Transverse colon (tissue), 4 donors: ENCODE measurements around the gene BAZ2A.

ENCODE experiments used
- CTCF ChIP-seq, 5 experiments: fragments of 200-600 bp in 3 of 5; fragments of 450-650 bp in 2 of 5; sonication (generic) in 3 of 5; IDR thresholded peaks; 1 replicate in 2 of 5; 2 replicates in 3 of 5; pipeline ENCODE4 v1.5.1; 2016 to 2017; ENCODE audit warnings: antibody characterized with exemption in 5 of 5, inconsistent platforms in 3 of 5, mild to moderate bottlenecking in 2 of 5, moderate library complexity in 1 of 5
- EP300 ChIP-seq: sonication (generic); formaldehyde crosslinking; IDR thresholded peaks from one replicate; pipeline ENCODE4 v1.6.1; 2017; ENCODE audit warnings: antibody characterized with exemption, low read depth
- POLR2A ChIP-seq: fragments of 450-650 bp; IDR thresholded peaks from one replicate; pipeline ENCODE4 v1.6.1; 2016; ENCODE audit warnings: antibody characterized with exemption, mild to moderate bottlenecking, moderate library complexity
- POLR2AphosphoS5 ChIP-seq, 3 donors: sonication (generic); formaldehyde crosslinking; IDR thresholded peaks; one replicate each; pipeline ENCODE4 v1.6.1; 2016; ENCODE audit warnings: antibody characterized with exemption in 3 of 3

GRCh38 chr12:56591961-56592360, 38.2 kb downstream of the BAZ2A start:
- no peak for TF ChIP-seq CTCF (IDR thresholded peaks at IDR 0.05)
- TF ChIP-seq EP300: no peak
- no peak for TF ChIP-seq POLR2A
- no peak for TF ChIP-seq POLR2AphosphoS5 (IDR thresholded peaks at IDR 0.05)
